HepG2 (cell line): ENCODE results near the gene ARHGAP33. TPM values are rescaled to one million over a fixed set of nuclear protein-coding genes. Genes with fewer than 3 reads are reported as not detected.

Experiments
- ARID2 ChIP-seq: sonication (generic); formaldehyde crosslinking; IDR thresholded peaks from 2 replicates; pipeline ENCODE4 v1.8.1; 2022; ENCODE audit warnings: mild to moderate bottlenecking, missing genetic modification reagents, borderline replicate concordance
- DMAP1 ChIP-seq: IDR thresholded peaks from 2 replicates; pipeline ENCODE4 v1.6.1; 2016
- KLF6 ChIP-seq: IDR thresholded peaks from 2 replicates; pipeline ENCODE4 v1.8.0; 2016; ENCODE audit warnings: missing biosample characterization, missing genetic modification reagents
- REL ChIP-seq: sonication (generic); formaldehyde crosslinking; conservative IDR thresholded peaks from 2 replicates; pipeline ENCODE4 v1.8.0; 2022; ENCODE audit warnings: mild to moderate bottlenecking, missing genetic modification reagents, moderate library complexity
- SALL1 ChIP-seq: sonication (generic); formaldehyde crosslinking; IDR thresholded peaks from 2 replicates; pipeline ENCODE4 v1.8.0; 2022; ENCODE audit warnings: mild to moderate bottlenecking, missing genetic modification reagents
- SIX1 ChIP-seq: sonication (generic); formaldehyde crosslinking; IDR thresholded peaks from 2 replicates; pipeline ENCODE4 v1.4.0; 2020; ENCODE audit warnings: missing genetic modification reagents, borderline replicate concordance
- ZC3H13 ChIP-seq: sonication (generic); formaldehyde crosslinking; IDR thresholded peaks from 2 replicates; pipeline ENCODE4 v1.8.1; 2023; ENCODE audit warnings: mild to moderate bottlenecking, missing genetic modification reagents, moderate library complexity
- ZNF441 ChIP-seq: sonication (generic); formaldehyde crosslinking; IDR thresholded peaks from 2 replicates; pipeline ENCODE4 v1.7.0; 2021; ENCODE audit warnings: missing genetic modification reagents, borderline replicate concordance
- ZNF629 ChIP-seq: sonication (generic); formaldehyde crosslinking; conservative IDR thresholded peaks from 2 replicates; pipeline ENCODE4 v1.5.0; 2020; ENCODE audit warnings: missing genetic modification reagents
- ZNF720 ChIP-seq: sonication (generic); formaldehyde crosslinking; IDR thresholded peaks from 2 replicates; pipeline ENCODE4 v1.4.0; 2020; ENCODE audit warnings: missing genetic modification reagents
- ZNF879 ChIP-seq: sonication (generic); formaldehyde crosslinking; IDR thresholded peaks from 2 replicates; pipeline ENCODE4 v1.8.1; 2023; ENCODE audit warnings: missing genetic modification reagents
- ZSCAN22 ChIP-seq: sonication (generic); formaldehyde crosslinking; IDR thresholded peaks from 2 replicates; pipeline ENCODE4 v1.4.0; 2020; ENCODE audit warnings: mild to moderate bottlenecking, missing genetic modification reagents
- ZSCAN30 ChIP-seq: sonication (generic); formaldehyde crosslinking; IDR thresholded peaks from 2 replicates; pipeline ENCODE4 v1.5.0; 2020; ENCODE audit warnings: mild to moderate bottlenecking, missing genetic modification reagents
- ZXDC ChIP-seq: sonication (generic); formaldehyde crosslinking; IDR thresholded peaks from 2 replicates; pipeline ENCODE4 v1.5.0; 2020; ENCODE audit warnings: mild to moderate bottlenecking, missing genetic modification reagents
- polyA plus RNA-seq, 8 experiments: library from polyadenylated mRNA; depleted of rRNA in 3 of 8; stranded (reverse) in 7 of 8; unstranded in 1 of 8; fragments of >200 nt; fragmentation: Illumina TruSeq in 4 of 8; extraction: Trizol in 4 of 8; gene quantifications; 2 replicates each; pipeline versions ENCODE4 v1.2.1 to v1.2.3, GENCODE V29; 2011 to 2016; ENCODE audit warnings: low read depth in 4 of 8, missing spikeins in 1 of 8, mixed read lengths in 1 of 8; ENCODE audit not compliant: insufficient read depth in 1 of 8
- total RNA-seq, 5 experiments: library from RNA; depleted of rRNA; stranded (reverse); fragments of >200 nt; fragmentation: Illumina TruSeq; extraction: Trizol; gene quantifications; 2 replicates each; pipeline ENCODE4 v1.2.3, GENCODE V29; 2016; ENCODE audit warnings: low read depth in 1 of 5
- TF ChIP-seq, protein P1 (sequence below): sonication (generic); formaldehyde crosslinking; IDR thresholded peaks from 2 replicates; pipeline ENCODE4 v1.9.0; 2021; ENCODE audit warnings: missing genetic modification reagents, mild to moderate bottlenecking, borderline replicate concordance
- TF ChIP-seq, protein P2 (sequence below): IDR thresholded peaks from 2 replicates; pipeline ENCODE4 v1.6.1; 2016; ENCODE audit warnings: low read depth, control low read depth

The ARHGAP33 gene
- total and polyA plus RNA-seq, 2 of the 13 experiments (the other 11 are each of a cell fraction or from before 2014, with no cell fraction given) = 1.3 to 2.7 TPM

DNA sequence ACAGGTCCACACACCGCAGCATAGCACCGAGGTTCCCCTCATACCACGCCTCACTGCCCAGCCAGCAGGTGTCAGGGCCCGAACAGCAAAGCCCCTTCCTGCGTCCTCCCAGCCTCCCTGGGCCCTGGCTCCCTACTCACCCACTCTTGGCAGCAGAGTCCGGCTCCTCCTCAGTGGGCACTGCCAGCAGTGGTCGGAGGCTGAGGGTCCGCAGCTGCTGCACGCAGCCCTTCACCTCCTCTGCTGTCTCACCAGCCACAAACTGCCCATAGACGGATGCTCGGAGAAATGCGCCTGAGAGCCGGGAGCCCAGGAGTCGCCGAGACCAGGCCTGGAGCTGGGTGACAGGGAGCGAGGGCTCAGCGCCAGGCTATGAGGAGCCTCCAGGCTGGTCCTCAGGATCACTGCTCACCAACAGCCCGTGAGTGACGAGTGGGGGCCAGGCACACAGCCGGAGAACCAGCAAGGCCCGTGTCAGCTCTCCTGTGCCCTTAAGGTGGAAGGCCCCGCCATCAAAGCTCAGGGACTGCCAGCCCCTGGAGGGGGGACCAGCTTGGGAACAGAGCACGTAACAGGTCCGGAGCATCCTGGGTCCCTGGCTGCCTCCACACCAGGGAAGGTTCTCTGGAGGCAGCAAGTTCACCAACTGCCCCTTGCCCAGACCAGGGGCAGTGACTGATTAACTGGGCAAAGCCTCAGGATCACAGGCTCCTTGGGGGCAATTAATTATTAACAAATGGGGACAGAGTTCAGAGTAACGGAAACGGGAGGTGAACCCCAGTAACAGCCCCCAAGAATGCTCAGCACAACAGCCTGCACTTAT, 37.1 kb downstream of the ARHGAP33 start, which contains the start of gene PRODH2 (continued):
- TF ChIP-seq ZXDC (CRISPR knock-in tag) (0 out of 2 replicates have a peak, but pooled peaks have one; percentile 46), ZNF879 (CRISPR knock-in tag) (0 out of 2 replicates have a peak, but pooled peaks have one; percentile 61), ZNF441 (no peak; the same call in 1 of the 2 replicates), REL (CRISPR knock-in tag) (peak; percentile 14; the same call in 1 of the 2 replicates), DMAP1 (CRISPR knock-in tag) (peak; percentile 73; the same call in 1 of the 2 replicates), SIX1 (CRISPR knock-in tag) (no peak), SALL1 (CRISPR knock-in tag) (peak; percentile 75; the same call in 1 of the 2 replicates), ZNF720 (CRISPR knock-in tag) (no peak), ZSCAN22 (CRISPR knock-in tag) (no peak), ZNF629 (CRISPR knock-in tag) (no peak), ARID2 (0 out of 2 replicates have a peak, but pooled peaks have one; percentile 5), KLF6 (CRISPR knock-in tag) (no peak; the same call in 1 of the 2 replicates), ZSCAN30 (CRISPR knock-in tag) (no peak), ZC3H13 (CRISPR knock-in tag) (peak; percentile 52; the same call in 1 of the 2 replicates)
- TF ChIP-seq, protein P1, sequence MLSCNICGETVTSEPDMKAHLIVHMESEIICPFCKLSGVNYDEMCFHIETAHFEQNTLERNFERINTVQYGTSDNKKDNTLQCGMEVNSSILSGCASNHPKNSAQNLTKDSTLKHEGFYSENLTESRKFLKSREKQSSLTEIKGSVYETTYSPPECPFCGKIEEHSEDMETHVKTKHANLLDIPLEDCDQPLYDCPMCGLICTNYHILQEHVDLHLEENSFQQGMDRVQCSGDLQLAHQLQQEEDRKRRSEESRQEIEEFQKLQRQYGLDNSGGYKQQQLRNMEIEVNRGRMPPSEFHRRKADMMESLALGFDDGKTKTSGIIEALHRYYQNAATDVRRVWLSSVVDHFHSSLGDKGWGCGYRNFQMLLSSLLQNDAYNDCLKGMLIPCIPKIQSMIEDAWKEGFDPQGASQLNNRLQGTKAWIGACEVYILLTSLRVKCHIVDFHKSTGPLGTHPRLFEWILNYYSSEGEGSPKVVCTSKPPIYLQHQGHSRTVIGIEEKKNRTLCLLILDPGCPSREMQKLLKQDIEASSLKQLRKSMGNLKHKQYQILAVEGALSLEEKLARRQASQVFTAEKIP (CRISPR knock-in tag) = no peak
- TF ChIP-seq, protein P2, sequence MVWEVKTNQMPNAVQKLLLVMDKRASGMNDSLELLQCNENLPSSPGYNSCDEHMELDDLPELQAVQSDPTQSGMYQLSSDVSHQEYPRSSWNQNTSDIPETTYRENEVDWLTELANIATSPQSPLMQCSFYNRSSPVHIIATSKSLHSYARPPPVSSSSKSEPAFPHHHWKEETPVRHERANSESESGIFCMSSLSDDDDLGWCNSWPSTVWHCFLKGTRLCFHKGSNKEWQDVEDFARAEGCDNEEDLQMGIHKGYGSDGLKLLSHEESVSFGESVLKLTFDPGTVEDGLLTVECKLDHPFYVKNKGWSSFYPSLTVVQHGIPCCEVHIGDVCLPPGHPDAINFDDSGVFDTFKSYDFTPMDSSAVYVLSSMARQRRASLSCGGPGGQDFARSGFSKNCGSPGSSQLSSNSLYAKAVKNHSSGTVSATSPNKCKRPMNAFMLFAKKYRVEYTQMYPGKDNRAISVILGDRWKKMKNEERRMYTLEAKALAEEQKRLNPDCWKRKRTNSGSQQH = 0 out of 2 replicates have a peak, but pooled peaks have one; percentile 7
